GM21786 (cell line): ENCODE data around the gene BLVRA.

Experiments used
- ATAC-seq: cut with Tn5 transposase; IDR thresholded peaks from one replicate; pipeline ENCODE4 v1.9.1; 2021; ENCODE audit not compliant: unreplicated experiment

The BLVRA gene

GRCh38 chr7:43749383-43749940 is 9.0 kb upstream of the BLVRA start:
- ATAC-seq, result no peak

- no peak for ATAC-seq
These were observed 8.2 kb upstream of the BLVRA start for GRCh38 chr7:43750016-43750887.

DNA sequence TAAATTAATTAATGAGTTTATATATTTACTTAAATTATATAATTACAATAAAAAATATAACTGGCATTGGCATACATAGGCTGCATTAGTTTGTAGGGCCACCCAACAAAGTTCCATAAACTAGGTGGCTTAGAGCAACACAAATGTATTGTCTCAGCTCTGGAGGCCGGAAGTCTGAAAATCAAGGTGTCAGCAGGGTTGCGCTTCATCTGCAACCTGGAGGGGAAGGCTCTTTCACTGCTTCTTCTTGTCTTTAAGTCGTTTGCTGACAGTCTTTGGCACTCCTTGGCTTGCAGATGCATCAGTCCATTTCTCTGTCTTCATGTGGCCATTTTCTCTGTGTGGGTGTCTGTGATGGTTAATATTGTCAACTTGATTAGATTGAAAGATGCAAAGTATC is 6.1 kb upstream of the BLVRA start:
- no peak for ATAC-seq

- no peak for ATAC-seq
These were observed 5.1 kb upstream of the BLVRA start for GRCh38 chr7:43753271-43753810.

DNA sequence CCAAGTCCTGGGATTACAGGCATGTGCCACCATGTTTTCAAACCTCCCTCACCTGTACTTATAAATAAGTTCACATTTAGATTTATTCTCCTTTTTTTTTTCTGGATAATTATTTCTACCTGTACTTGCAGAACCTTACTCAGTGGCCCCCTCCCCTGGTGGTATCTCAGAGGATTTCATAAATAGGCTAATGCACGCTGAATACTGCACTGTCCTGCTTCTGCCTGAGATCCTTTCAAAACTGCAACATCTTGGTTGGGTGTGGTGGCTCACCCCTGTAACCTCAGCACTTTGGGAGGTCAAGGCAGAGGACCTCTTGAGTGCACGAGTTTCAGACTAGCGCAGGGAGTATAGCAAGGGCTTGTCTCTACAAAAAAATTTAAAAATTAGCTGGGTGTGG is 4.6 kb upstream of the BLVRA start:
- no peak for ATAC-seq

- ATAC-seq, result no peak
These were observed 3.9 kb upstream of the BLVRA start for GRCh38 chr7:43754596-43754995.

GRCh38 chr7:43756368-43757072 is 2.0 kb upstream of the BLVRA start:
- no peak for ATAC-seq

GRCh38 chr7:43757073-43757720 is 1.3 kb upstream of the BLVRA start:
- ATAC-seq, result no peak

DNA sequence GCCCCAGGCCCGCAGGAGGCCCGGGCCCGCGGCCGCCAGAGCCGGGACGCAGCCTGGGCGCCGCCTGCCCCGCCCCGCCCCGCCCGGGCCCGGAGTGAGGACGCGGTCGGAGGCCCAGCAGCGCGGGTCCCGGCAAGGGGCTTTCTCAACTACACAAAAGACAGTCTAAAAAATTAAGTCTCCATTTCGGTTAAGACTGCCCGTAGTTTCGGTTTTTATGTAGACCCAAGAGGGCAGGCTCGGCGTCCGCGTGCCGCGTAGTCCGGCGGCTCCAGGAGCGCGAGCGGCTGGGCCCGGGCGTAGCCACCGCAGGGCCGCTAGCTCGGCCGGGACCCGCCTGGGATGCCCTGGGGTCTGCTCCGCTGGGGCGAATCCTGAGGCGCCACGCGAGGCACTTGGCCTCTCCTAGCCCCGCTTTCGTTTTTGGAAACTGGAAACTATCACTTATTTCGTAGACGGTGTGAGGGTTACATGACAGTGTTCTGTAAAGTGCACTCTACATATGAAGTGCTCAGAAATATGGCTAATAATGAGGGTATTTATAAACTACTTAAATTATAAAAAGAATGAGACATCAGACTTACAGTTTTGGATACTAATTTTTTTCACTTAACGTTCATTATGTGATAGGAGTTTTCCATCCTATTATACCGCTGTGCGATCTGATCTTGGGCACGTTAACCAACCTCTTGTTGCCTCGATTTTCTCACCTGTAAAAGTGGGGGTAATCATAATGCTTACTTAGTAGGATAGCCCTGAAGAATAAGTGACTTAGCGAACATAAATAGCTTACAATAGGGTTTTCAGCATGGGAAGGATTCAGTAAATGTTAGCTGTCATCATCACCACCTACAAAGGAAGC is 573 bp downstream of the BLVRA start:
- ATAC-seq, result peak; percentile 46

DNA sequence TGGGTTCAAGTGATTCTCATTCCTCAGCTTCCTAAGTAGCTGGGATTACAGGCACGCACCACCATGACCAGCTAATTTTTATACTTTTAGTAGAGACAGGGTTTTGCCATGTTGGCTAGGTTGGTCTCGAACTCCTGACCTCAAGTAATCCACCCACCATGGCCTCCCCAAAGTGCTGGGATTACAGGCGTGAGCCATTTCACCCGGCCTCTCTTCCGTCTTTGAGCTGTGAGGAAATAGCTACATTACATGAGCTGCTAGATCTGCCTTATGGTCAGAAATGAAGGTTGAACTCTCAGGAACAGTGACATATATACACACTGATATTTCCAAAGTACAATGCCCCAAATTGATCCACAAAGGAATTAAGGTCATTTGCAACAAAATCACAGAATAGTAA is 2.4 kb downstream of the BLVRA start:
- no peak for ATAC-seq

GRCh38 chr7:43761382-43761781 is 2.9 kb downstream of the BLVRA start:
- no peak for ATAC-seq

- ATAC-seq, result no peak
These were observed 3.6 kb downstream of the BLVRA start for GRCh38 chr7:43761938-43762692.

DNA sequence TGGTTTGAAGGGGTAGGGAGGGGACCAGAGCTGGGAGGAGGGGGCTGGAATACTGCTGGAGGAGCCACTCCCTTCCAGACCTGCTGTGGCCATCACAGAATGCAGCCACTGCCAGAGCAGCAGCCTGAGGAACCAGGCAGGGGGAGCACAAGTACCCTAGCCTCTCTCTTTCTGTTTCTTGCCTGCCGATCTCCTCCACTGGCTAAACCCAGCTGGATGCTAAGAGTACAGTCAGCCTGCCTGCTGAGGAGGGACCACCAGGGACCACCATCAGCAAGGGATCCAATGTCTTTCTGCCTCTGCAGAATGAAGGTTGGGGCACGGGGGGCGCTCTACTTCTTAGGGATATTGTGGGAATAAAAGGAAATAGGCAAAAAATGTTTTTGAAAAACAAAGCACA is 4.7 kb downstream of the BLVRA start:
- no peak for ATAC-seq

DNA sequence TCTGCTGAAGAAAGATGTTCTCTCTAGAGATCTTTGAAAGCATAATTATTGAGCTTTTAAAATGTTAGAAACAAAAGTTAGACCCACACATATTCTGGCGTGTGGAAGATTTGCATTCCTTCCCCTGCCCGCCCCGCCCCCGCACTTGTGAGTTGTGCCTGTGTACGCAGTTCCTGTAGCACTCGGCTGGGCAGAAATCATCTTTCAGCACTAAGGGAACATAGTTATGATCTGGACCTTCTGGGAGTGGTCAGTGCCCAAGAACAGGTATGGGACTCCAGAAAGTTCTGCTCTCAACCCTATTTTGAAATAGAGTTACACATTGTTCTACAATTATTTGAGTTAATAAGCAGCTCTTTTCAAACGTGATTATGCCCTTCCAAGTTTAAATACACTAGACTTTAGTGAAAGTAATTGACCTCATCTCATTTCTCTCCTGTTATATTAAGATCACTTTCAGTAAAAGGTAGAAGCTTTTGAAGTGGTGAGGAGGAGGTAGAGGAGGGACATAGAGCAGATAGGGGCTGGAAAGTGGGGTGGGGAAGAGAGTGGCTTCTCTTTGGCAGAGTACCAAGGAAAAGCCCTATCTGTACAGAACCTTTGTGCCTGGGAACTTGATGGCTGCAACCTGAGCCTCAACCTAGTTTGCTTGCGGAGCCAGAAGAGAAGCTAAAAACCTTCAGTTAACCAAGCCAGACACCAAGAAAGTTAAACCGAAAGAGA is 5.7 kb downstream of the BLVRA start:
- peak; percentile 62 for ATAC-seq

GRCh38 chr7:43764807-43765491 is 6.5 kb downstream of the BLVRA start:
- no peak for ATAC-seq

GRCh38 chr7:43766564-43766963 is 8.1 kb downstream of the BLVRA start:
- no peak for ATAC-seq

DNA sequence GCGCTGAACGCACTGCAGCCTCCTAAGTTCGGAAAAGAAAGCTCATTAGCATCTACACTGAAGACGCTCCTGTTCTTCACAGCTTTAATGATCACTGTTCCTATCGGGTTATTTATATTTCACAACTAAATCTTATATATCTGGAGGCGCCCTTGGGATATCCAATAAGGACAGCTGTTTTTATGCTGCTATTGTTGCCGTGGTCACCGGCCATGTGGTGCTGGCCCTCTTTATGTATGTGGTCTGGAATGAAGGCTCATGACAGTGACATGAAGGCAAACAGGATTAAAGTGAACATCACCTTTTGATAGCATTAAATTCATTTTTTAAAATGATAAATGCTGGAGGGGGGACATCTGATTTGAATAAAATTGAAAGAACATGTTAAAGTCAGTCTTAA is 8.8 kb downstream of the BLVRA start:
- ATAC-seq, result no peak

DNA sequence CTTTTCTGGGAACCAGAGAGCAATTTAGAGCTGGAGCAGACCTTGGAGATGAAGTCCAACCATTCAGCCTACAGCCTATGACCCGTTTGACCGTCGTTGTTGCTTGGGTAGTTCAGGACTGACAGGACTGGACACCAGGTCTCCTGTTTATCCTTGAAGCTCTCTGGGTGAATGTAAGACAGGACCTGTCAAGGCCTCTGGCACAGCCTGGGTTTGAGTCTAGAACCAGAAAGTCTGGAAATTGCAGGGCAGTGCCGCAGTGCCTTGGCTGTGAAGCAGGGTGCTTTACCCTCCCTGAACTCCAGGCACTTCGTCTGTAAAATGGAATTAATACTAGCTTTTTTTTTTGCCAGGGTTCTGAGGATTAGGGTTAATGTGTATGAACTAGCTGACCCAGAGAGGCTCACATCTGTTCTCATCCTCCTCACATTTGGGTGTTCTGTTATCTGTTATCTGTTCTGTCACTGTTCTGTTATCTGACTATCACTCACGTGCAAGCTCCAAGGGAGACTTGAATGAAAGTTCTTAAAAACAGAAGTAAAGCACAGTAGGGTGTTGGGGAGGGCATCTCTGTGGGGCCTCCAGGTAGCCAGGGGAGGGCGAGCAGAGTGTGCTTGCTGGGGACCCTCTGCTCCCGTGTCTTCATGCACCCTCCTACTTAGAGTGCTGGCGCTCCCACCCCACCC is 9.9 kb downstream of the BLVRA start:
- ATAC-seq, result no peak
